Right renal cortex interstitium (tissue), 3 donors: Measurements from ENCODE around the gene IL18BP. TPM values are rescaled to one million over a fixed set of nuclear protein-coding genes. Genes with fewer than 3 reads are reported as not detected.

Experiments used
- DNase-seq, 3 donors: peaks; one replicate each; pipeline ENCODE4 v3.0.0-alpha.2; 2013; ENCODE audit warnings: low read depth in 3 of 3, low spot score in 2 of 3
- polyA plus RNA-seq, 3 donors: library from polyadenylated mRNA; unstranded; fragments of 120-200 nt; gene quantifications; one replicate each; pipeline ENCODE4 v1.2.1, GENCODE V29; 2013; ENCODE audit not compliant: insufficient read length in 3 of 3

The IL18BP gene
- polyA plus RNA-seq, 3 donors, result 5.7 to 9.0 (median 6.2) TPM

DNA sequence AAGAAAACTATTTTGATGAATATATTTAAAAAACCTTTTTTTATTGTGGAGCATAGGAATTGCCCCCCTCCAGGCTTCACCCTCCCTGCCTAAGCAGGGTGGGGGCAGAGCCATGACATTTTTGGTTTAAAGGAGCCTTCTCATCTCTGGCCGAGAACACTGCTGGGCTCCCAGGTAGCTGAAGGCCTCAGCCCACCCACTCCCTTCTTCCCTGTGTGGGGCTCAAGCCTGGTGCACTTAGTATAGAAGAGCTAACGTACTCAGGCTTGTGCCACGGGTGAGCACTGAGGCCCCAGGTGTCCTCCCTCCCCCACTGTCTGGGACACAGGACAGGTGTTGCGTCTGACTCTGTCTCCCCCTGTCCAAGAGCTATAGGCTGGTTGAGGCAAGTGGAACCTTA, 2.2 kb upstream of the IL18BP start:
- no peak for DNase-seq

DNA sequence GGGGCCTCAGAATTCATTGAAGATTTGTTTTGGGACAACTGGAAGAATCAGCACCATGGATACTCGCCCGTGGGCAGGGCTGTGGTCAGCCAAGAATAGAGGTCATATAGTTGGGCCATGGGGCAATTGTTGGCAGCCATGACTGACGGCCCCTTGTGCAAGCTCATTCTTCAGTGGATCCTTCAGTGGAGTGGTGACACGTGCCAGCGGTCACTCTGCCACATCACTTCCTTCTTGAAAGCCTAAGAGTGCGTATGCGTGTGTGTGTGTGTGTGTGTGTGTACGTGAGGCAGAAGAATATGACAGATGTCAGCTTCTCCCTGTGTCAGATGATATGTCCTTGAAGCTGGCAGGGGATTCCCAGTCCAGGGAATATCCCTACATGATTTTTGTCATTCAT, 1.8 kb upstream of the IL18BP start:
- no peak for DNase-seq

DNA sequence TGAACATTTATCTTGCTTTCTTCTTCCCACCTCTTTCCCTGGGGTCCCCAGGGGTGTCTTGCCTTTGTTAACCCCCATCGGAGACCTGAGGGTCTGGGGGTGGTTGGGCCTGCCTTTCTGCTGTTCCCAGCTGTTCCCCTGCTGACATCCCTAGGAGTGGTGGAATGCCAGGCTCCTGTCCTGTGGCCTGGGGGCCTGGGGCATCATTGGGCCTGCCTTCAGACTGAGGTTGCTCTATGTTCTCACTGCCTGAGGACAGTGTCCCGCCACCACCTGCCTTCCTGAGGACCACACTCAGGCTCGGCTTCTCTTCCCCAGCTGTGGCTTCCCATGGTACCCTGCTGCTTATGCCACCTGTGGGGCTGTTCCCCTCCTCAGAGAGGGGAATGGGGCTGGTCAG, 1.1 kb upstream of the IL18BP start:
- no peak for DNase-seq

DNA sequence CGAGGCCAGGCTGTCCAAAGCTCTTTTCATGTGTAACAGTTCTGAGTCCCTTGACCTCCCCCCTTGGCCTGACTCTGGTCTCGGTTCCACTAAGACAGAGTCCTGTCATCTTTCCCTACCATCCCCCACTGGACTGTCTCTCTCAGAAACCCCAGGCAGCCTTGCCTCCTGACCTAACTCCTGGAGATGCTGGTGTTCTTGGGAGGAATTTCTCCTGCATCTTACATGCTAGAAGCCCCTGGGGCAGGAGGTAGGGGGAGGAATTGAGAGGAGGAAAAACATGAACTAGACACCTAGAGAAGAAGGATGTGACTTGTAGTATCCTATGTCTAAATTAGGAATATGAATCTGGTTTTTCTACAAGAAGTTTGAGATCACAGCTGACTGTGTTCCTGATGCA, 648 bp upstream of the IL18BP start:
- no peak for DNase-seq

DNA sequence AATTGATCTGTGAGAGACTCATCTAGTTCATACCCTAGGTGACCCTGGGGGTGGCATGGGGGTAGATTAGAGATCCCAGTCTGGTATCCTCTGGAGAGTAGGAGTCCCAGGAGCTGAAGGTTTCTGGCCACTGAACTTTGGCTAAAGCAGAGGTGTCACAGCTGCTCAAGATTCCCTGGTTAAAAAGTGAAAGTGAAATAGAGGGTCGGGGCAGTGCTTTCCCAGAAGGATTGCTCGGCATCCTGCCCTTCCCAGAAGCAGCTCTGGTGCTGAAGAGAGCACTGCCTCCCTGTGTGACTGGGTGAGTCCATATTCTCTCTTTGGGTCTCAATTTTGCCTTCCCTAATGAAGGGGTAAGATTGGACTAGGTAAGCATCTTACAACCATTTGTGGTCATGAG, 653 bp downstream of the IL18BP start:
- no peak for DNase-seq

DNA sequence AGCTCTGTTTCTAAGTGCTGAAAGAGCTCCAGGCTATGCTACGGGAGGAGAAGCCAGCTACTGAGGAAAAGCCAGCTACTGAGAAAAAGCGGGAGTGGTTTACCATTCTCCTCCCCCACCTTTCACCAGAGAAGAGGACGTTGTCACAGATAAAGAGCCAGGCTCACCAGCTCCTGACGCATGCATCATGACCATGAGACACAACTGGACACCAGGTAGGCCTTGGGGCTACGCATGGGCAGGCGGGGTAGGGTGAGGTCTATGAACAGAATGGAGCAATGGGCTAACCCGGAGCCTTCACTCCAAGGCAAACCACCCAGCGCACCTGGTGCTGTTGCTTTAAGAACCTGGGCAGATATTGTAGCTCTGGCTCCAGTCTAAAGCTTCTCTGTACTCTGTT, 1.1 kb downstream of the IL18BP start:
- no peak for DNase-seq

DNA sequence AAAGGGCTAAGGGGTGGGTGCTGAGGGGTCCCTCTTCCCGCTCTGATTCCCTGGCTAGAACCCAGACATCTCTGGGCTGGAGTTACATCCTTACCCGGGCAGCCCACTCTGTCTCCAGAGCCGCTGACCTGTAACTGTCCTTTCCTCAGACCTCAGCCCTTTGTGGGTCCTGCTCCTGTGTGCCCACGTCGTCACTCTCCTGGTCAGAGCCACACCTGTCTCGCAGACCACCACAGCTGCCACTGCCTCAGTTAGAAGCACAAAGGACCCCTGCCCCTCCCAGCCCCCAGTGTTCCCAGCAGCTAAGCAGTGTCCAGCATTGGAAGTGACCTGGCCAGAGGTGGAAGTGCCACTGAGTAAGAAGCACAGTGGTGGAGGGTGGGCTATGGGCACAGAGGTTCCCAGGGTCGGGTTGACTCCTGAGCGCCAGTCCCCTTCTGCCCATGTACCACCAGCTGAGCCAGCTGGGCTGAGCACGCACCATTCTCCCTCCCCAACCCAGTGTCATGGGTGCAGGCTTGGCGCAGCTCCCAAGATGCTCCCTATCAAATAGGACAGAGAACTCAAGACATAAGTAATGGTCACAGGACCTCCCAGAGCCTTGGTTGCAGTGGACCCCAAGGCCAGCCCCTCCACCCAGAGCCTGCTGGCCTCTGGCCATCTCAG, 1.6 kb downstream of the IL18BP start:
- DNase-seq, result no peak

DNA sequence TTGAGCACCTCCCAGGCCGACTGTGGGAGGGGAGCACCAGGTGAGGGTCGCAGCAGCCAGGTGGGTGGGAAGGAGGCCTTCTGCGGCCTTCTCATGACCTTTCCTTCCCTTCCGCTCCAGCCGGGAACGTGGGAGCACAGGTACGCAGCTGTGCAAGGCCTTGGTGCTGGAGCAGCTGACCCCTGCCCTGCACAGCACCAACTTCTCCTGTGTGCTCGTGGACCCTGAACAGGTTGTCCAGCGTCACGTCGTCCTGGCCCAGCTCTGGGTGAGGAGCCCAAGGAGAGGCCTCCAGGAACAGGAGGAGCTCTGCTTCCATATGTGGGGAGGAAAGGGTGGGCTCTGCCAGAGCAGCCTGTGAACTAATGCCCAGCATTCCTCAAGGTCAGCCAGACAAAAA, 2.6 kb downstream of the IL18BP start:
- DNase-seq, result no peak

DNA sequence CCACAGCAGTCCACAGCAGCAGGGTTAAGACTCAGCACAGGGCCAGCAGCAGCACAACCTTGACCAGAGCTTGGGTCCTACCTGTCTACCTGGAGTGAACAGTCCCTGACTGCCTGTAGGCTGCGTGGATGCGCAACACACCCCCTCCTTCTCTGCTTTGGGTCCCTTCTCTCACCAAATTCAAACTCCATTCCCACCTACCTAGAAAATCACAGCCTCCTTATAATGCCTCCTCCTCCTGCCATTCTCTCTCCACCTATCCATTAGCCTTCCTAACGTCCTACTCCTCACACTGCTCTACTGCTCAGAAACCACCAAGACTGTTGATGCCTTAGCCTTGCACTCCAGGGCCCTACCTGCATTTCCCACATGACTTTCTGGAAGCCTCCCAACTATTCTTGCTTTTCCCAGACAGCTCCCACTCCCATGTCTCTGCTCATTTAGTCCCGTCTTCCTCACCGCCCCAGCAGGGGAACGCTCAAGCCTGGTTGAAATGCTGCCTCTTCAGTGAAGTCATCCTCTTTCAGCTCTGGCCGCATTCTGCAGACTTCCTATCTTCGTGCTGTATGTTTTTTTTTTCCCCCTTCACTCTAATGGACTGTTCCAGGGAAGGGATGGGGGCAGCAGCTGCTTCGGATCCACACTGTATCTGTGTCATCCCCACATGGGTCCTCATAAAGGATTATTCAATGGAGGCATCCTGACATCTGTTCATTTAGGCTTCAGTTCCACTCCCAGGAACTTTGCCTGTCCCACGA, 3.3 kb downstream of the IL18BP start:
- DNase-seq, result no peak

DNA sequence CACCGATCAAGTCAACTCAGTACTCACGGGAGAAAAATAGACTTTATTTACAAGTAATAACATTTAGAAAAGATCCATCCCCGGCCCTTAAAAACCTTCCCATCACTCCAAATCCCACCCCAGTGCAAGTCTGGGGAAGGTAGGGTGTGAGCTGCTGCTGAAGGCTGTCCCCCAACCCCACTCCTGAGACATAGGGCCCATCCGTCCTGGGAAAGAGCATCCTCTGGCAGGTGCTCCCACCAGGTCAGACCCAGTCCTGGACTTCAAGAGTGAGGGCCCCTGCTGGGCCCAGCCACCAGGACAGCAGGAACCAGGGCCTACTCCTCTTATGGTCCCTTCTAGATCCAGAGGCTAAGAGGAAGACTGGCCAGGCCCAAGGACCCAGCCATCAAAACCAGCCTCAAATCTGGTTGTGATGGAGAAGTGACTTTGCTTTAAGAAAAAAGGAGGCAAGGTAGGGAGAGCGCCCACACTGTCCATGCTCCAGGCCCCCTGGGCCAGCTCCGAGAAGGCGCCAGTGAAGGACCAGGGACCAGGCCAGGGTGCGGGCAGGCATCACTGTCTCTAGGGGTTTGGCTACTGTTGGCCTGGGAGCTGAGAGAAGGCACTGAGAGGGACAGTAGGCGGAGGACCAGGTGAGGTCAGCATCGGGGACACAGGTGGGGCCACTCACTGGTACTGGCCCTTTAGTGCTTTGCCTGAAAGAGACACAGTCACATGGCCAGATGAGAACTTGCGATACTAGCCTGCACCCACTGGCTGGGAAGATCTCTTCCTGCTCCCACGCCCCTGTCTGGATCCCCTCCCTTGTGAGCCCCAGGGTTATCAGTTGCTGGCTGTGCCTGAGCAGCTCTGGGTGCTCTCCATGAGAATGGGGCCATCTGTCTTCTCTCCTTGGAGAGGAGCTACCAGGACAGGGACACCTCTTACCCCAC, 4.4 kb downstream of the IL18BP start:
- no peak for DNase-seq

DNA sequence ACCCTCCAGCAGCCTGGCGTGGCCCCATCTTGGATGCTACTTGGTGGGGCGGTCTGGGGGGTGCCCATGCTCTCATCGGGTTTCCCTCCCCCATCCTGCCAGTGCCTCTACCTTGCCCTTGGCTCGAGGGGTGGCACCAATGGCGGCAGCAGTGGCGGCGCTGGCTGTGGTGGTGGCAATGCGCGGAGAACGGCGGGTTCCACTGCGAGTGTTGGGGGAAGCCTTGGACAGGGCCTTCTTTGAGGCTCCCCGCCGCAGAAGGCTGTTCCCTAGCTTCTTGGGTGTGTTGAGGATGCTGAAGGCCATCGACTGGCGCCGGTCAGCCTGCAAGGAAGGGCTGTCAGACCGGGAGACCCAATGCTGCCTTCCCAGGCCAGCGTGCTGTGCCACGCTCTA, 5.1 kb downstream of the IL18BP start:
- DNase-seq, result no peak

DNA sequence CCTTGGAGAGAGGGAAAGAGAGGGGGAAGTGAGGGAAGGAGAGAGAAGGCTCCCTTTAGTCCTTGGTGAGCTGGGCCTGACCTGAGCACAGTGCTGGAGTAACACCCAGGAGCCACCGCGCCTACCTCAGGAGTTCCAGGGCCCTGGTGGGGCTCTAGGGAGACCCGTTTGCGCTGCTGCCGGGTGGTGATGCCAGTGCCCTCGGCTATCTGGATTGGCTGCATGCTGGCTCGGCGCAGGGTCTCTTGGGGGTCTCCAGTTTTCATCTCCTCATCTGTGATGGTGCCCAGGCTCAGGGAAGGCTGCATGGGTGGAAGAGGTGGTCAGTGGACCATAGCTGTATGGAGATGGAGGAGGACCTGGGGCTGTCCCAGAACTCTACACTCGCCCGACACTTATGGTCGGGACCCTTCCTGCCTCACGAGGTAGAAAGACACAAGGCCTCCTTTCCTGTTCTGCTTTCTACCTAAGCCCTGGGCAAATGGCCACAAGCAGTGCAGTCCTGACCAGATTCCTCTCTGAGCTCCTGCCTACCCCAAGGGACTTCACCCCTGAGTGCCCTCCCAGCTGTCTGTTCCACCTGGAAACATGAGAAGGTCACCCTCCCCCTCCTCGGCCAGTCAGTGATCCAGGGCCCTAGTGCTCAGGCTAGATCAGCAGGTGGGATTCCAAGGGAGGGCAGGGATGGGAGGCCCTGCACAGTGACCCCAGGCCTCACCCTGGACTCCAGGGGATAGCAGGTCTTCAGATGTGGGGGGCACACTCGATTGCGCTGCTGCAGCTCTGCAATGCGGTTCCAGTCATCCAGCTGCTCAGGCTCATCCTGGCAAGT, 6.0 kb downstream of the IL18BP start:
- DNase-seq, result no peak

DNA sequence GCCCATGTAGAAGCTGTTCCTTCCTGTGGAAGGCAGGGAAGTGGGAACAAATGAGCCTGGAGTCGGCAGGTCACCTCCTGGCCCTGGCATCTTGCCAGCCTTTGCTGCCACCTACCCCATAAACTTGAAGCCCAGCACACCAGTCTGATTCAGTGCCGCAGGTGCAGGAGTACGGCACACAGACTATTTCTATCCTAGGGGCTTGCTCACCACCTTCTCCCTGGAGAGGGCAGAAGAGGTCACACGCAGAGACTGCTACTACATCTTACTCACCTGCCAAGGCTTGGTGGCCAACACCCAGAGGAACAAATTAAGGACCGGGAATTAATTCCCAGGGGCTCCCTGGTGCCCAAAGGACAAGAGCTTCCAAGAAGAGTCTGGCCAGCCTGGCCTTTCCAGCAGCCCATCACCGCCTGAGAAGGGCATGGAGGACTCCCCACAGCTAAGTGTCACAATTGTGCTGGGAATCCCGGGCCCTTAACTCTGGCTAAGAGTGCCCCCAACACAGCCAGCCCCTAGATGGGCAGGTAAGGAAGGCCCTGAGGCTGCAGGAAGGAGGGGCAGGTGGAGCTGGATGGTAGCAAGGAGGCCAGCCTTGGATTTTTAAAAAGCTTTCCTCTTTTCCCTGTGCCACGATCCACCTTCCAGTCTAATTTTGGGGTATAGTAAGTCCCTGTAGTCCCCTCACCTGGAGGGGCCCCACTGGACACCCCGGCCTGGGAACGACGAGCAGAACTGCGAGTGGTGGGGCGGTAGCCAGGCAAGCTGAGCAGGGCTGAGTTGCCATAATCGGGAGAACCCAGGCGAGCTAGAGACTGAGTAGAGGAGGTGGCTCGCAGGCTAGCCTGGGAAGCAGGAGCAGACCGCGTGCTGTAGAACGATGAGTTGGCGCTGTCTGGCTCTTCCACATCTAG, 6.9 kb downstream of the IL18BP start:
- DNase-seq, result no peak

DNA sequence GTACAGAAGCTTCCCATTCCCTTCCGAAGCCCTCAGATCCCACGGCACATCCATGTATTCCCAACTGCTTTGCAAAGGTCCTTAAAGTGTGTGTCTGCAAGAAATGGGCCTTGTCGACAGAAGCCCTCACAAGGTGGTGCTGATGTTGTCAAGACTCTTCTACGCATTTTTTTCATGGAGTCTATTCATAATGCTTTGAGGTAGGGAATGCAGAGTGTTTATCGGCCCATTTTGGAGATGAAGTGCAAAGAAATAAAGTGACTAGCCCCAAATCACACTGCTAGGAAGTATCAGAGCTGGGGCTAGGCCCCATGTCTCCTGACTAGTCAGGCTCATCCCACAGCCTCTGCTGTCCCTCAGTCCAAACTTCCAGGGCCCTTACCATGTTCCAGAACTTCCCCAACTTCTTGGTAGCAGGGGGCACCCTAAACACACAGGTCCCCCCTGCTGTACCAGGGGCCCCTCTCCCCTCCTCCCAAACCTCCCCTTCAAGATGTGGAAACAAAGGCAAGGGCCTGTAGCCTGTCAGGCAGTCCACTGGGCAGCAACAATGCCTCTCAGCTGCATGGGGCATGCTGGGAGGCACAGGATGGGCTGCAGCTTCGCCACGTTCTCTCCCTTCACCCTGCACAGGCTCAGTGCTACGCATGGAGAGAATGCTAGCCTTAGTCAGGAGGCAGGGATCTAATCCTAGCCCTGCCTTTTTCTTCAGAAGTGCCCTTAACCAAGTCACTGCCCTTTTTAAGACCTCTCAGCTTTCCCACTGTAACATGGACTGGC, 7.8 kb downstream of the IL18BP start:
- no peak for DNase-seq

DNA sequence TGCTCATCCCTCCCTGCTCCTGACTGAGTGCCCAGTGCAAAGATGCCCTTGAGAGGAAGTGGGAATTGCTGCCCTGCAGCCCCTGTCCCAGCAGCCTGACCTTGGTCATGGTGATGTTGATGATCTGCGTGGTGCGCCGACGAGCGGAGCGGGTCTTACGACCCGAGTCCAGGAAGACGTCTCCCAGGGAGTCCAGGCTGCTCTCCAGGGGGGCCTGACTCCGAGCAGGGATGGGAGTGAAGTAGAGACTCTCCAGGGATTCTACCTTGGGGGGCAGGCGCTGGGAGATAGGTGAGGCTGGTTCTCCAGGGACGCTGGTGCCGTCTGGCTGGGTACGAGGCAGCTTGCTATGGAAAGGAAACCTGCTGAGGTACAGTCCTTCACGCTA, 8.4 kb downstream of the IL18BP start:
- no peak for DNase-seq

DNA sequence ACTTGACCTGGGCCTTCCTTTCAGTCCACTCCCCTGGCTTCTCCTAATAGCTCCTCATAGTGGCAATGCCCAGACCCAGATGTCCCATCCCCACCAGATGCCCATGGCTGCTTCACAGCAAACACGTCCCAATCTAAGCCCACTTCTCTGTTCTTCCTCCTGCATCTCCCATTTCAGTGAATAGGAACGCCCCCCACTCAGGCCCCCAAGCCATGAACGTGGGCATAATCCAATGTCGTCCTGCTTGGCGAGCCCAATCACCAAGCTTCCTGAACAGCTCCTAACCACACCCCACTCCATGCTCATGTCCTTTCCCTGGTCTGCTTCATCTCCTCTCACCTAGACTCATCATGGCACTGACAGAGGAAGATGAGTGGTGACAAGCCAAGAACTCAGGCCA, 8.9 kb downstream of the IL18BP start:
- no peak for DNase-seq

DNA sequence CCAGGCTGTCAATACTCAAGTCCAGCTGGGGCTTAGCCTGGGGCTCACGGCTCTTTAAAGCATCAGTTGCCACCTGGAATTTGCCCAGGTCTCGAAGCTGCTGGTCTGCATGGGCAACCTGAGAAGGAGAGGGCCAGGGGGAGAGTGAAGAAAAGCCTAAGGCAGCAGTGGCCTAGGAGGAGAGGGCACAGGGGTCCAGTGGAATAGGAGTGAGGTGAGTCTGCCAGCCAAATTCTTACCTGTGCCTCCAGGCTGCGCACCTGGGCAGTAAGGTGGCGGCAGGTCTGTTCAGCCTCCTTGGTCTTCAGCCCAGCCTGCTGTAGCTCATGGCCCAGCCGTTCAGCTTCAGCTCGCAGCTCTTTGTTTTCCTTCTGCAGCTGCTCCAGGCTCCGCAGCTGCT, 10.0 kb downstream of the IL18BP start:
- DNase-seq, result no peak

DNA sequence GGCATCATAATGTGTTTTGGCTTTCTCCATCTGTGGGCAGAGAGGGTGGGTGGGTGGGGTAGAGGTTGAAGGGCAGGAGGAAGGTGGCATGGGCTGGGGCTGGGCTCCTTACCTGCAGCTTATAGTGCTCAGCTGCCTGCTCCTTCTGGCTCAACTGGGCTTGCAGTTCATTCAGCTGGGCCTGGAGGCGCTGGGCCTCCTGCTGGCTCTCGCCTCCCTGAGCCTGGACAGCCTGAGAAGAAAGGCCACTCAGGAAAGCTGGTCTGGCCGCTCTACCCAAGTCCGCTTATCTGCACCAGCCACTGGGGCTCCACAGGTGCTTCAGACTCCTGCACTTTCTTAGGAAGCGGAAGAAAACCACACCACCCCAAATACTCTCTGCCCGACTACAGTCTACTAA, 10.4 kb downstream of the IL18BP start:
- DNase-seq, result no peak
